LoVo (cell line): Measurements from ENCODE around the gene TPD52L1.

Experiments
- DNase-seq: peaks from one replicate; pipeline ENCODE4 v3.0.0-alpha.2; 2016; ENCODE audit warnings: low spot score

The TPD52L1 gene

DNA sequence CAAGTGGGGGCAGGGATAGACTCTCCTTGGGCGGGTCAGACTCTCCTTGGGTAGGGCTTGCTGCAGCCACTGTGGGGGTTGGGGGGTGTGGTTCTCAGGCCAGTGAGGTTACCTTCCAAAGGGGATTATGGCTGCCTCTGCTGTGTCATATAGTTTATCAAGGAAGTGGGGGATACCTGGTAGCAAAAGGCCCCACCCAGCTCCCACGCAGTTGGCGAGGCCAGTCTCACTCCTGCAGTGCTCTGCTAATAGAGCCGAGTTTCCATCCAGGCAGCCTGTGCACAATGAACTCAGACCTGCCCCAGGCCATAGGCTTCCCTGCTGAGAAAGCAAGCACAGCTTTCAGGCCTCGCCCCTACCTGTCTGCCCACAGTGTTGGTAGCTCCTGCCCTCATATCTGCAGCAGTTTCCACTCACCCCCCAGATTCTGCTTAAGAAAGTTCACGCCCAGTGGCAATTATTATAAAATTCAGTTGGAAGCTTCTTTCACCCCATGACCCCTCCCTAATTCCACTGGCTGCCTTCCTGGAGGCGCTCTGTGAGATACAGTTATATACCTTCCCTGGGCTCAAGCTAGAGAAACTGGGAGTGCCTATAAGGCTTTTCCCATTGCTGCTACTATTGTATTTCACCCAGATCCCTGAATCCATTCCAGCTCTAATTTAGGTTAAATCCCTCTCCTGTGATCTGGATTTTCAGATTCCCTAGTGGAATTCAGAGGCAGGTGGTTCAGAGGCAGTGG lies 92.1 kb downstream of the TPD52L1 start:
- peak; percentile 77 for DNase-seq

DNA sequence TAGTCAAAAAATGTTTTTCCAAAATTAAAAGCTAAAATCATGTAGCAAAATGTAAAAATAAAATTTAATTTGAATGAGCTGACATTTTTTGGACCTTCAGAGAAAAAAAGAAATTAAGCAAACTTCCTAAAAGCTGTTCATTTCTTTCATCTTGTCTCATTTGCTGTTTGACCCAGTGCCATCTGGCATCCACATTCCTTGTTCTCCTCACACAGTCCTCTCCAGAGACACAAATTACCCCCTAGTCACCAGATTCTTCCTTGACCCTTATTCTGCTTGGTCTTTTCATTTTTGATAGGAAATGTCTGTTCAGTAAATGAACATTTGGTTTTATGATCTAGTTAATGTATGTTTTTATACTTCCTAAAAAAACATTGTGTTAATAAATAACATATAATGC lies 93.0 kb downstream of the TPD52L1 start:
- no peak for DNase-seq

DNA sequence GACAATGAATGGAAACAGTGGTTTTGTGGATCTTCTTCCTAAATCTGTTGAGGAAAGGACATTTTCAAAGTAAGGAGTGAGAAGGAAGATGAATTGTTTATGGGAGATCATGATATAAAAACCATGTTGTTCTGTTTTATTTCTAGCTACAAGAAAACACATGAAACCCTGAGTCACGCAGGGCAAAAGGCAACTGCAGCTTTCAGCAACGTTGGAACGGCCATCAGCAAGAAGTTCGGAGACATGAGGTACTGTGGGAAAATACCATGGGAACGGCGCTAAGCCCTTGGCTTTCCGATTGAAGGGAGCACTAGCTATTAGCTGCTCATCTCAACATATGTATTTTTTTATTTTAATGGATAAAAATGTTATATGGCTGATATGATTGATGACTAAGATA lies 94.6 kb downstream of the TPD52L1 start:
- DNase-seq: no peak

DNA sequence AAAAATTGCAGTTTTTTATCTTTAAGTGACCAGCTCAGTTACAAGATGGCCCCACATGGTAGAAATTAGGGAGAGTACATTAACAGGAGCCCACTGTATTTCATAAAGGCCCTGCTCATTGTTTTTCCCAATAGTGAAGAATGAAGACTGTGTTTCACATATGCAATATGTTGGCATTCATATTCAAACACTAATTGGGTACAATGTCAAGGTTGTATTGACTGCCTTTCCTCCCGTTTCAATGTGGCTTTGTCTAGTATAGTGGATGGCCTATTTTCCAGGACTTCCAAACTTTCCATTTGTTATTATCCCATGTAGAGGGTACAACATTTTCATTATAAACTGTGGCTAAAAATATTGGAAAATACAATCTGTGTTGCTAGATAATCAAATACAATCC lies 96.9 kb downstream of the TPD52L1 start:
- DNase-seq: no peak

DNA sequence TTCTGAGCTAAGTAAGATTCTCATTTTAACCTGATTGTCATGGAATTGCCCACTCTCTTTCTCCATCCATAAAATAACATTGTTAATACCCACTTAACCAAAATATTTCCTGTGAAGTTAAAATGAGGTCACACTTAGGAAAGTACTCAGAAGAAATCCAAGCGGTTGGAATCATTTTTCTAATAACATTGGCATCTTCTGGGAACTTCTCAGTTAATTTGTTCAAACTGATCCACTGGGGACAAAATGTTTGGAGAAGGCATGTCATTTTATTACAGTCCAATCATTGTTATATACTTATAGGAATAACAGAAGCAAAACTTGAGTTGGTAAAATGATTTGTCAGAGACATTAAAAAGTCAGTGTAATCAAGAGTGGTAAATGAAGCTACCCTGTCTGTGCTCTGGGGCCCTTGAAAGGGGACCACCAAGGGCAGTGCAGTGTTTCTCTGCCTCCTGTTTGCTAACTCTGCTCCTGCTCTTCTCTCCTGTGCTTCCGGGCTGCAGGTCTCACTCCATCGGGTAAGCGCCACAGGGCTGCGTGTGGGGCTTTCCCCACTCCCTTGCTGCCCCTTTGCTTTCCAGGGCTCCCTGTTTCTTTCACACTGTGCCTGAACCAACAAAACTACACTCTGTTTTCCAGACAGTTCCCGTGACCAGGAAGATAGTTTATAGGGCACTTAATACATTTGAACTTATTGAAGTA lies 98.1 kb downstream of the TPD52L1 start:
- no peak for DNase-seq

DNA sequence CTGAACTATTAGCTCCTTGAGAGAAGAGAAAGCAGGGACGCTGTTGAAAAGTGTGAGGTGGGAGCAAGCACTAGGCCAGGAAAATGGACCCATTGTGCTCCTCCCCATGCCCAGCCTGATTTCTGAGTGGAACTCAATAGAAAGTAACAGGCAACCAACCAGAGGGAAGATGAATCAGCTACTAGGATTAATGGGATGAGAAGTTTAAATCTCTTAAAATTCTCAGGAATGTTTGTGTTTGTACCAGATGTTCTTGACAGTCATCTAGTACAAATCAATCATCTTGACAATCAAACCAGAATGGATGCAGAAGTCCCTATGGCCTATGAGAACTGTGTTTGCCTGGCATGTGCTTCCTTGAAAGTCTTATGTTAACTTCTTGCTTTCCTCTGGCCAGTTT lies 99.3 kb downstream of the TPD52L1 start:
- no peak for DNase-seq

DNA sequence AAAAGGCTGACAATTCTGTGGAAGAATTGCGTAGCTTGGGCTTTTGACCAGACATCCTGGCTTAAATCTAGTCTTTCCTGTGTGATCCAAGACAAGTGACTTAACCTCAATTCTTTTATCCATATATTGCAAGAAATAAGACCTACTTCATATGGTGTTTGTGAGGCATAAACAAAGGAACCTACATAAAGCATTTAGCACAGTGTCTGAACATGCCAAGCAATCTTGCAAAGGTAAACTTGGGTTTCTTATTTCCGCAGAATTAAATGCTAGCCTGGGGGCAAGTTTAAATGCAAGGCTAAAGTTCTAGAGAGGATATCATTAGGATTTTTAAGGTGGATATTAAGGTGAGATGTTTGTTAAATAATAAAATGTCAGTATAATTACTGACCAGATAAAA lies 100.3 kb downstream of the TPD52L1 start:
- no peak for DNase-seq

DNA sequence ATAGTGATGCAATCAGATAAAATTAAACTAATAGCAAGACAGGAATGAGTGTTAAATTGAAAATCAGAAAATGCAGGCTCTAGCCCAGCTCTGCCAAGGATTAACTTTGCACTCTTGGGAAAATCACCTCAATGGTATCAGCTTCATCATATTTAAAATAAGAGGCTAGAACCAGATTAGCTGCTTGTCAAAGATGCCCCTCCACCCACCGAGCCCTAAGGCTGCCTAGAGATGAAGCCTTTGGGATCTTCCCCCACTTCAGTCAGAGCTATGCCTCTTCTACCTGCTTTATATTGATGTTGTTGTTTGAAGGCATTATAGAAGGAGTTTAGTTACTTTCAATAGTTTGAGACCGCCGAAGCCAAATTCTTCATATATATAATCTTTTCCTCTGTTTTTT lies 100.7 kb downstream of the TPD52L1 start:
- no peak for DNase-seq

DNA sequence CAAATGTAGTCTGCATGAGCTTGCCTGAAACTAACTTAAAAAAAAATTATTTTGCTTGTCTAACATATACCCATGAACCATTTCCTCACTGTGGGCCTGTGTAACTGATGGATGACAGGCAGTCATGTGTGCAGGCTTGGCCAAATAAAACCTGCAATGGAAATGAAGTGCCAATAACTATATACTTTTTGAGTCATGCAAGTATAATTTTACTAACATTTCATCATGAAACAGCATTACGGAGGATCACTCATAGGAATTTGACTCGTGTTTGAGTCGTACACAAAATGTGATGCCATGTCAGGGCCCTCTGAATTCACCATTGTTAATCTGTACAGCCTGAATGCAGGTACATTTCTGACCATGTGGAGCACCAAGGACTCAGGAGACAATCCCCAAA lies 101.6 kb downstream of the TPD52L1 start:
- DNase-seq: no peak

DNA sequence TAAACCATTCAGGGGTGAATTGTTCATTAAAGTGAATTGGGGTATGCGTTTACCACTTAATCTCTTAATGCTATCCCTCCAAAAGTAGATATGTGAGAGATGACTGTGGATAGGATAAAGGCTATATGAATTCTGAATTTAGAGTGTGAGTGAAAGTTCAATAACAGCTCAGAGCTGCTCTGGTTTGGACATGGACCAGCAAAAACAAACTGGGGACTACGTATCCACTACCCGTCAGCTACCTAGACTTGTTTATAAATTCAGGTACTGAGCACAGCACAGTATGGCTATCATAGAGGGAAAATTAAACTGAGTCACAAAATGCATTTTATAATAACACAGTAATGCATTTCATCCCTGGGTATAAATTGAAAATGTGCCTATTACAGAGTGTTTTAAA lies 103.8 kb downstream of the TPD52L1 start:
- no peak for DNase-seq

DNA sequence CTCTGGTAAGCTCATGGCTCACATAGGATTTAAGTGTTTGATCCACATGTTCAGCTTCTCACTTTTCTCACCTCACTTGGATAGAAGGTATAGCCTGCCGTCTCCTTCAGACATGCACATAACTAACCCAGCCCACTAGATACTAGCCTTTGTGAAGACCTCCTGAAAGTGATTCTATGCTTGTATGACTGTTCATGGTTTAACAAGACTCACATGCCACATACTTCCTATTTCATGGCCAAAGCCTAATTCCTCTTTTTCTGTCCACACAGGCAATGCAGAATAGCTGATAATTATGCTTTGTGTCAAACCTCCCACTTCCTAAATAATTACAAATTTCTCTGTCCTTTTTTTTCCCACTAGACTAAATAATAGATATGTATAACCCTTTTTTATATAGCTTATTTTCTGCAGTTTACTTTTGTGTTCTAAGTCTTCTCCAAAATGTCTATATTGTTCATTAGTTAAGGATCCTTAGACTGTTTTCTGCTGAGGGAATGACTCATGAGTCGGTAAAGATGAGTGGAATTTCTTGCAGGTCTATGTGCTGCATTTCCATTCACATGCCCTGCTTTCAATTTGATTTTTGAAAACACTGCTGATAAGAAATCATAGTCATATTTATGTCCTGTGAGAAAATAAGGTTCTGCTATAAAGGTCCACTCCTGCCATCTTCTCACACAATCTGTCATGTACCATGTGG lies 105.2 kb downstream of the TPD52L1 start:
- no peak for DNase-seq

DNA sequence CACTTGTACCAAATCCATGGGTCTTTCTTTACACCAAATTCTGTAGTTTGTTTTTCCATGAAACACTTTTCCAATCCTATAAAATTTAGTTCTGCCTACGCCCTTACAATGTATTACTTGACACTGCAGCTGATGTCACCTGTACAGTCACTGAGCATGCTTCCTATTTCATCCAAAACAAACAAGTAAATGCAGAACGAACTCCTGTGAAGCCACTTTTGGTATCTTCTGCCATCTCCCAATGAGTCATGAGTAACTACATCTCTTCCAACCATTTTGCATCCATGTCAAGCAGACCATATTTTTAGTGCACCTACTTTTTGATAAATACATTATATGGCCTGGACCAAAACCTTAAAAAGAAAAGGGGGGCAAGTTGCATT lies 105.8 kb downstream of the TPD52L1 start:
- no peak for DNase-seq

DNA sequence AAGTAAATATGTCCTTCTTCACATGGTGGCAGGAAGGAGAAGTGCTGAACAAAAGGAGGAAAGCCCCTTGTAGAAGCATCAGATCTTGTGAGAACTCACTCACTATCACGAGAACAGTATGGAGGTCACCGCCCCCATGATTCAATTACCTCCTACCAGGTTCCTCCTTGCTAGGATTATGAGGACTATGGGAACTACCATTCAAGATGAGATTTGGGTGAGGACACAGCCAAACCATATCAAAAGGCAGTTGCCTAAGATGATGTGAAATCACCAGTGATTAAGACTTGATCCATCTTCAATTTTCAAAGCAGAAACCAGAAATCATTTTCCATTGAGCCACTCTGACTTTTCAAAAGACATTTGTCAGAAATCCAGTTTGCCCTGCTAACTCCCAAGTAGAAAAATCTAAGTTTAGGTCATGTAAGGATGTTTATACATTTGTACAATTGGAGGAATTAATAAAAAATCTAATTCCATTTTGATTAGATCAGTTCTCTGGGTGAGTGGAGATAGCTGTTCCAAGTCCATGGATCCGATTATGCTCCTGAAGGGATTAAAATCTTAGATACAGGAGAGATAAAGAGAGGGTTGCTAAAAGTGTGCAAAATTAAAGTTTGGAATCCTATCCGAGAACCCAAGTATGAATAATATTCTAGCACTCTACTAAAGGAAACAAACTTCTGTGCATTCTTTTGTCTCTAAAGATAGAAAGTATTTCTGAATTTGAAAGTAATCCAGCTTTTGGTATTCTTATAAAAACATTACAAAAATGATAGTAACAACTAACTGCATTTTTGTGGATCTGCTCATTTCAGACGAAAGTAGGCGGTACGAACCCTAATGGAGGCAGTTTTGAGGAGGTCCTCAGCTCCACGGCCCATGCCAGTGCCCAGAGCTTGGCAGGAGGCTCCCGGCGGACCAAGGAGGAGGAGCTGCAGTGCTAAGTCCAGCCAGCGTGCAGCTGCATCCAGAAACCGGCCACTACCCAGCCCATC lies 108.7 kb downstream of the TPD52L1 start:
- DNase-seq: no peak

DNA sequence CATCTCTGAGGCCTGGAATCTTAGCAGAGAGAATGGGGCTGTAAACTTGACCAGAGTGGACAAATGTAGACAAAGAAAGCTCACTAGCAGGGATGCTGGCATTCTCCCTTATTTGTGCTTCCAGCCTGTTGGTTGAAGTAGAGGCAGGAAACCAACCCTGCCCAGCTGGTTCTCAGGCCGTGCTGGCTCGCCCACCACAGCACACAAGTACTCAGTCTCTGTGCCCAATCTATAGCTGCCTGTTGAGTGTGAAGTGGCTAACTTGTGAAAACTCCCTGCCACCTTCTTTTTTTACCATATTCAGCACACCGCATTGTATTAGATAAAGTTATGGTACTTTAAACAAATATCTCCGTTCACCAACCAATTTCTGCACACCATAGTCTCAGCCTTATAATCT lies 110.9 kb downstream of the TPD52L1 start:
- no peak for DNase-seq

DNA sequence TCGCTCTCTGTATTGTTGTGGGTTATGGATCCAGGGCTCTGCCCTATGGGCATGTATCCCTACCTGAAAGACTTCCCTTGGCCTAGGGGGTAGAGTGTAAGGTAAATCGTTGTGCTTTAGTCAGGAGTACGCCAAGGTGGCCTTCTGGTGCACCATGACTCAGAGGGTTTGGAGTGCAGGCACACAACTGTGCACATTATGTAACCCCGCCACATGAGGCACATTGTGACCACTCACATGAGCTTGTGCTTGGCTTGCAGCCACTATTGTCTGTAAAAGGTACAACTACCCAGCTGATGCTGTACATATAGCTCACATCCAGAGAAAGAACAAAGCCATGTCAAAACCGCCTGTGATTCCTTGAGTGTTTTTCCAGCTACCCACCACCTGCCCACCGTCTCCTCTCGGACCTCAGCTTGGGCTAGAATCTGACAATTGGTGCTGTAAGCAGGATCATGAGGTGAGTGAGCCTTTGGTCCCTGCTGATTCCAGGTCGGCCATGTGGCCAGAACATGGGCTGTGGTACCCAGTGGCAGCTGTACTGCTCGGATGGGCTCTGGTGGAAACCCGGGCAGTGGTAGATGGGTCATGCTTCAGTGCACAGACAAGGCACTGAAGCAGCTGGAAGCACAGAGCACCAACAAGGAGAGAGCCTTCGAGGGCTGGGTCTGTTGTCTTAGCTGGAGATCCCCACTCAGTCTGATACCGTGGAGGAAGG lies 114.4 kb downstream of the TPD52L1 start:
- no peak for DNase-seq

DNA sequence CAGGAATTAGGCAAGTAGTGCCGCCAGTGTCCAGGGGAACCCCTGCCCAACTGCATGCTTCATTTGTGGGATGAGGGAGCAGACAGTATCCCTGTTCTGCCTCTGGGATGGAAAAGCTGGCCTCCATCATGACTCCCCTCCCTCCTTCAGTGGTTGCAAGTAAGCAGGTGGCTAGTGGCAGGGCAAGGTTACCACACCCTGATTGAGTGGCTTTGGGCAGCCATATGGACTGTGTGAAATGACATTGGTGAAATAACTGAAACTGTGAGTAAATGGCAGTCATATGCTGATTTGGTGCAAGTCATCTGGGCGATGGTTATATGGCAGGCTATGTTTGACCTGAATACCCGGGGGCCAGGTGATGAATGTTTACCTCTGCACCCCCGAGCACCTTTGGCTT lies 115.2 kb downstream of the TPD52L1 start:
- DNase-seq: no peak

DNA sequence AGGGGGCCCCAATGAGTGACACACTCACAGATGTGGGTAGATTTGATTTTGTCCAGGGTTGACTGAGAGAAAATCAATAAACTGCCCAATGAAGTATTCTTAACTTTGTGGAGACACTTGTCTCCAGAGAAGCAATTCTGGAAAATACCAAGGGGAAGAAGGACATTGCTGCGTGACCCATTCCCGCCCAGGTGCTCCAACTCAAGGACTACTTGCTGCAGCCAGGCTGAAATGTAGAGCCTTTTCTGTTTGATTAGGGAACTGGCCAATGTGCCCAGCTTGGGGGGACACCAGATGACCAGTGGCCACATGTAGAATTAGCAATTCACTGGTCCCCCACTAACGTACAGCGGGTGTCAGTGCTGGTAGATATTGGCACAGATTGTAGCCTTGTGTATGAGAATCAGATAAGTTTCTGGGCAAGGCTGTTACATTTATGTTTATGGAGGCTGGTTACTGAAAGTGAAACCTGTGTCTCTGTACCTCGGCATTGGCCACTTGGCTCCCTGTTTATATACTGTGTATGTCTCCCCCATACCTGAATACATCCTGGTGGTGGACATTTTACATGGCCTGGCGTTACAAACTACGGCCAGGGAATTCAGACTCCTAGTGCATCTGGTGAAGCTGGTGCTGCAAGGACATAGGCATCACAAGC lies 115.9 kb downstream of the TPD52L1 start:
- no peak for DNase-seq

DNA sequence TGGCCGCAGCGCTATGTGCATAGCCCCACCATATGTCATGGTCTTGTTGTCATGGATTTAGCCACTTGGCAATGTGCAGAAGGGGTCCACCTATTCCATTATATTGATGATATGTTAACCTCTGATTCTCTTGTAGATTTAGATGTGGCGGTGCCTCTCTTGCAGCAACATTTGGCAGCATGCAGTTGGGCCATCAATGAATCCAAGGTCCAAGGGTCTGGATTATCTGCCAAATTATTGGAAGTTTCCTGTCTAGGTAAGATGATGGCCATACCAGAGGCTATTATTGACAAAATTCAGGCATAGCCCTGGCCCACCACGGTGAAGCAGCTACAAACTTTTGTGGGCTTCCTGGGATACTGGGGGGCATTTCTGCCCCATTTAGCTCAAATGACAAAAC lies 116.8 kb downstream of the TPD52L1 start:
- no peak for DNase-seq

DNA sequence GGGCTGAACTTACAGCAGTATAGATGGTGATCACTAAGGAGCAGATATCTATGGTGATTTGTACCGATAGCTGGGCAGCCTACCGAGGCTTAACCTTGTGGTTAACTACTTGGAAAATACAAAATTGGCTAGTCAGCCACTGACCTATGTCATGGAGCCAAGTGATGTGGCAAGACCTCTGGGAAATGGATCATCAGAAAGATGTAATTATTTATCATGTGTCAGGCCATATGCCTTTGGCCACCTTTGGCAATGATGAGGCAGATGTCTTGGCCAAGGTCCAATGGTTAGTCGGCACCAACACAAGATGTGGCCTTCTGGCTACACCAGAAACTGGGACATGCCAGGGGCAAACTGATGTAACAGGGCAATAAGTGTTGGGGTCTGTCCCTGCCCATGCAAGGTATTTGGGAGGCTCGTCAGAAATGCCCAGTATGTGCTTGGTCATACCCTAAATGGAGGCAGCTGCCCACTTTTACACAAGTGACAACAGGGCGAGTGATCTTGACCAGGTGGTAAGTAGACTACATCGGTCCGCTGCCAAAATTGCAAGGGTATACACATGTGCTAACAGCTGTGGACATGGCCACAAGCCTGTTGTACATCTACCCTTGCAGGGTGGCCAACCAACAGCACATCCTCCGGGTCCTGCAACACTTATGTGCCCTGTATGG lies 118.0 kb downstream of the TPD52L1 start:
- no peak for DNase-seq

DNA sequence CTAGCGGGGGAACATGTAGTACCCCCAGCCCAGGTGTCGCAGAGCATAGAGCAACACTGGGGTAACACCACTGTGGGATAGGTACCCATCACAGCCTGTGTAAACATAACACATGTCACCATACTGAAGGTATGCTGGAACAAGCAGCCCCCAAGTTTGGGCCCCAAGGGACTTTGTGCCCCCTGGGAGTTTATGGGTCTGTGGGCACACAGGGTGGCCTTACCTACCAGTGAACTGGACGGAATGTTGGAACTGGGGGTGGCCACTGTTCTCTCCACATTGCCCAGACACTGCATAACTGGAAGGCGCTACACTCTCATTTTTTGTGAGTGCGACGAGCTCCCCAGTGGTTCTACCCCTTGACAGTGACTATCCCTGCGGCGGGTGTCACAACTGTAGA lies 119.7 kb downstream of the TPD52L1 start:
- DNase-seq: no peak
